GM21447 (cell line): ENCODE measurements around the gene NTN1.

Source experiments
- ATAC-seq: cut with Tn5 transposase; IDR thresholded peaks from one replicate; pipeline ENCODE4 v1.9.1; 2021; ENCODE audit not compliant: unreplicated experiment

NTN1 gene

GRCh38 chr17:9035249-9035648 lies 13.9 kb downstream of the NTN1 start:
- no peak for ATAC-seq

- ATAC-seq: no peak
Measured at GRCh38 chr17:9036336-9036735, 15.0 kb downstream of the NTN1 start.

- ATAC-seq: no peak
Measured at GRCh38 chr17:9037736-9038135, 16.4 kb downstream of the NTN1 start.

DNA sequence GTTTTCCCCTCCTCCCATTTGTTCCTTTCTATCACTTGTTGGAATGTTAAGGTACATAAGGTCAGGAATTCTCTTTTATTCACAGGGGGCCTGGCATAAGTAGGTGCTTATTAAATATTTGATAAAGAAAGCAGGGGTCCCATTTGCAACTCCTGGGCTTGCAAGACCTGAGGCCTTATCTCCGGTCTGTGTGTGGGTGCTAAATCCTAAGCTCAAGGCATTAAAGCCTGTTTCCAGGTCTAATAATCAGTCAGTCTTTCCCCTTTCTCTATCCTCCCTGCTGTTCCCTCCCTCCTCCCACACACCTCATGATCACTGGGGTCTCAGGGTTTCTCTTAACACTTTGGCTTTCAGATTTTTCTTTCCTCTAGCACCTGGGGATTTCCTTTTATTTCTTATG lies 17.1 kb downstream of the NTN1 start:
- no peak for ATAC-seq

- no peak for ATAC-seq
Measured at GRCh38 chr17:9044772-9045463, 23.6 kb downstream of the NTN1 start.

- ATAC-seq: no peak
Measured at GRCh38 chr17:9050801-9051401, 29.6 kb downstream of the NTN1 start.

DNA sequence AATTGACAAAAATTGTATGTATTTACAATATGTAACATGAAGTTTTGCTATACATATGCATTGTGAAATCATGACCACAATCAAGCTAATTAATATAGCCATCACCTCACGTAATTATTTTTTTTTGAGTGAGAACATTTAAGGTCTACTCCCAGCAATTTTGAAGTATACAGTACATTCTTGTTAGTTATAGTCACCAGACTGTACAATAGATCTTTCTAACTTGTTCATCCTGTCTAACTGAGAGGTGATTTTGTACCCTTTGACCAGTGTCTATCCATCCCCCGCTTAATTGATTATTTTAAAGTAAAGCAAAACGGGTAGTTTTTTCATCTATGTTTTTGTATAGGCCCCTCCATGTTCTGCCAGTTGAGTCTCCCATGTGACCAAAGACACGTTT lies 30.3 kb downstream of the NTN1 start:
- no peak for ATAC-seq

DNA sequence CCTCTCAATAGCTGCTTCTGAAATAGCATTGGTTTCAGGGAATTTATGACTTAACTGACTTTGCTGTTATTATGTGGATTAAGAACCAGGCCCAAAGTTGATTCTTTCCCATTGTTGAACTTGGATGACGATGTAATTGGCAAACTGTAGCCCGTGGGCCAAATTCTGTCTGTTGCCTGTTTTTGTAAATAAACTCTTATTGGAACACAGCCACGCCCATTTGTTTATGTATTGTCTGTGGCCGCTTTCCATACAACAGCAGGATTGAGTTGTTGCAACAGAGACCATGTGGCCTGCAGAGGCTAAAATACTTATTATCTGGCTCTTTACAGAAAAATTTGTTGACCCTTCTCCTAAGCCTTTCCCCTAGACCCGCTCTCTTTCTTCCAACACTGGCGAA lies 31.6 kb downstream of the NTN1 start:
- ATAC-seq: no peak

- no peak for ATAC-seq
Measured at GRCh38 chr17:9053406-9053805, 32.1 kb downstream of the NTN1 start.

DNA sequence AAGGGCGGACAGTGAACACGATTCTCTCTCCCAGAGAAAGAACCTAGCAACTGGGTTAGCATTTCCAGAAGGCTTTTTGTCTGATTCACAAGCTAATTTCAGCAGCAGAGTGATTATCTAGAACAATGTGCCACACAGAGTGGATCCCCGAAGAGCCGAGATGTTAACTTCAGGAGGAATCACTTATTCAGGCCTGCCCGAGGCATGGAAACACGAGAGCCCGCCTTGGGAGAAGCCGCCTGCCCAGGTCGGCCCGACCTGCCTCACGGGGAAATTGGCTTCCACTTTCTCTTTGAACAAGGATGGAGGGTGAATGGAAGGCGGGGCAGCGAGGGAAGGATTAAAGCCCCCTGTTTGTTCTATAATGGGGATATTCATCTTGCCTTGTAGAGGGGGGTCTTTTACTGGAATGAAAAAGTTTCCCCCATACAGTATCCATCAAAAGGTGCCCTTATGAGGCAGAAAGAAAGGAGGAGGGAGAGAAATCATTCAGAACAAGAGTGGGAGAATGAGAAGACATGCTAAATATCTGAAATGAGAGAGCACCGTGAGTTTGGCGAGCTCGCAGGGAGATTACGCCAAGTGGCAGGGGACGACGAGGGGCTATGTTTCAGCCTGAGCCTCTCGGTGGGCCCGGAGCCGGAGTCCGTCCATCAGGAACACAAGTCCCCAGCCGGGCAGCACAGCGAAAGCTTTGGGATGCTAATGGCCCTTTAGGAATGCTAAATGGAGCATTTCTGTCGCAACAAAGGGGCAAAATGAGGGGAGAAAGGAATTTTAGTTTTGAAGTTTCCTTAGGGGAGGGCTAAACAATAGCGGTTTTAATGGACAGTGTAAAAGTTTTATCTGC lies 33.0 kb downstream of the NTN1 start:
- ATAC-seq: no peak

- ATAC-seq: no peak
Measured at GRCh38 chr17:9055281-9055680, 34.0 kb downstream of the NTN1 start.

DNA sequence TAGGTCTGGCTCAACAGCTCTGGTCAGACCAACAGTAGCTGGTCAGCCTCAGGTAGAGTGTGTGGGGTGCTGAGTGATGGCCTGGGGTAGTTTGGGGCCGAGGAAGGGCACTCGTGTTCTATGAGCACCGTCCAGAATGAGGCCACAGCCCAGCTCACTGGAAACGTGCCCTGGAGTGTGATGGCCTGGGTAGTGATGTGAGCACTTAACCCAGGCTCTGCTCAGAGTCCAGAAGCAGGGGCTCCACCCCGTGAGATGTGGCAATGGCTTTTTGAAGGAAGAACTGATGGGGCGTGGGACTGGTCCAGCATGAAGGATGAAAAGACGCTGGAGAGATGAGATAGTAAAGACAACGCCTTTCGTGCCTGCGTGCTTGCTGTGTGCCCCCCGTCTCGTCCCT lies 35.3 kb downstream of the NTN1 start:
- ATAC-seq: no peak

- no peak for ATAC-seq
Measured at GRCh38 chr17:9057310-9057709, 36.0 kb downstream of the NTN1 start.

DNA sequence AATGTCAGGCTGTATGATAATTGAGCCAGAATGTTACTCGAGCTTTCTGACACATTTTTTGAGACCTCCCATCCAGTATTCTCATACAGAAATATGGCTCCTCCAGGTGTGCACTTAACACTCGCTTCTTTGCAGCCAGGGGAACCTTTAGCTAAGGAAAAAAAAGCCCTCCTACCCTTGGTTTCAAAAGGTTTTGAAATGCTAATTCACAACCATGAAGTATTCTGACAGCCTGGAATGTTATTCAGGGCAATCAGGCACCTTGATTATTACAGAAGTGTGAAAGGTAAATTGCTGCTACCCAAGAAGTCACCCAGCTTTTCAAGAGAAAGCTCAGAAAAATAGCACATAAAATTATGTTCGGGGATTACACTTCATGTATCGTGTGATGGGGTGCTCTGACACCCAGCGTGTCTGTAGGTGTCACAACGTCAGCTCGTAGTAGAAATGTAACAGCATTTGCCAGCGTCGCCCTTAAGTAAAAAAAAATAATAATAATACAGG lies 41.1 kb downstream of the NTN1 start:
- ATAC-seq: no peak

GRCh38 chr17:9064311-9064834 lies 43.1 kb downstream of the NTN1 start:
- no peak for ATAC-seq

- ATAC-seq: no peak
Measured at GRCh38 chr17:9071016-9071415, 49.7 kb downstream of the NTN1 start.

DNA sequence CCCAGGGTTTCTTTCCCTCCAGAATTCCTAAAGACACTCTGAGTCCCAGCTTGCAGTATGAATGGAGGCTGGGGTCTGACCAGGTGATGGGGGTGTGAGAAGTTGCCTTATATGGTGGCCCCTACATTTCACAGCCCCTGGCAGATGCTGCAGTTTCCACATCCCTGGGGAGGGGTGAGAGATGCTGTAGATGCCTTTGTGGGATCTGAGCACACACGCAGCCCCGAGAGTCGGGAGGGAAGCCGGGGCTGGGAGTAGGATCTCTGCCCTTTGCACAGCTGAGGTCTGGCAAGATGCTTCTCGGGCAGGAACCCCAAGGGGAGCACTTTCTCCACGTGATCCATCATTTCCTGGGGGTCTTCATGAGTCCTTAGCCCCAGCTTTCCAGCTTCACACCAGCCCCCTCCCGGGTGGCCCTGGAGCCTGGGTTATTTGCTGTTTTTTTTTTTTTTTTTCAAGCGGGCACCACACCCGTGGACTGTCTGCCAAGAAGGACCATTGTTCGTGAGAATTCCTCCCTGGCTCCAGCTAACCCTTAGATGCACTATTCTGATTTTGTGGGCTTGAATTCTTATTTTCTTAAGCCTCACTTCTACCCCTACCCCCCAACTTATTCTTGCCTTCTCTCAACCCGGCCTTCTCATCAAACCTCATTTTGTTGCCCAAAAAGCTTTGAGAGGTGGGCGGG lies 50.6 kb downstream of the NTN1 start:
- ATAC-seq: no peak

- ATAC-seq: no peak
Measured at GRCh38 chr17:9072696-9073339, 51.5 kb downstream of the NTN1 start.

DNA sequence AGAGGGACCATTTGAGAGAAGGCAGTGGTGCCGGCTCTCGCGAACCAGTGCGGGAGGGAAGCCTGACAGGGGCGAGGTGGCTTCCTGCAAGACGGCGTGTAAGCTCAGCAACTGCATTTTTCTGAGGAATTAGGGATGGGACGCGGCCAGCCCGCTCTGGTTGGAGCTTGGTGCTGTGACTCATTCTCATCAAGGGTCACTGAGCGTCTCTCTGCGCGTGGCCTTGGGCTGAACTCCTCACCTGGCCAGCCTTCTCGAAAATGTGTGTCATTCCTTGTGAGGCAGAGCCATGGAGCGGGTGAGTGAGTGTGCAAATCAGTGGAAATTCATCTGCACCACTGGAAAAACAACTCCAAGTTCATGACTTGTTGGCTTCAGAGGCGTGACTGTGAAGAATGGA lies 52.8 kb downstream of the NTN1 start:
- no peak for ATAC-seq

DNA sequence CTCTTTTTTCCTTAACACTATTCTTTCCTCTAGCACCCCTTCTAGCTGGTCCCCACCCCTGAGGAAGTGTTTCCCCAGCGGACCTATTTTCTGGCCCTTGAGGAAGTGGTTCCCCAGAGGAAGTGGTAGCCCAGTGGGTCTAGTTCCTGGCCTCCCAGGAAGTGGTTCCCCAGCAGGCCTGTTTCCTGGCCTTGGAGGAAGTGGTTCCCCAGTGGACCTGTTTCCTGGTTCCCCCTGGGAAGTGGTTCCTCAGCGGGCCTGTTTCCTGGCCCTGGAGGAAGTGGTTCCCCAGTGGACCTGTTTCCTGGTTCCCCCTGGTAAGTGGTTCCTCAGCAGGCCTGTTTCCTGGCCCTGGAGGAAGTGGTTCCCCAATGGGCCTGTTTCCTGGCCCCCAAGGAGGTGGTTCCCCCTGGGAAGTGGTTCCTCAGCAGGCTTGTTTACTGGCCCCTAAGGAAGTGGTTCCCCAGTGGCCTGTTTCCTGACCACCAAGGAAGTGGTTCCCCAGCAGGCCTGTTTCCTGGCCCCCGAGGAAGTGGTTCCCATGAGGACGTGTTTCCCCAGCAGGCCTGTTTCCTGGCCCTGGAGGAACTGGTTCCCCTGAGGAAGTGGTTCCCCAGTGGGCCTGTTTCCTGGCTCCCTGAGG lies 58.3 kb downstream of the NTN1 start:
- ATAC-seq: no peak
